Duodenal mucosa (tissue), 2 donors: ENCODE measurements around the gene RPL32.

ENCODE experiments used
- H3K27ac ChIP-seq: one replicate; pipeline ENCODE4 v1.7.0; 2013; ENCODE audit warnings: low read depth, low read length
- H3K27me3 ChIP-seq, 2 donors: one replicate each; pipeline ENCODE4 v1.7.0; 2013; ENCODE audit warnings: low read length in 2 of 2, control low read depth in 1 of 2; ENCODE audit not compliant: insufficient read depth in 2 of 2, control insufficient read depth in 1 of 2
- H3K36me3 ChIP-seq, 2 donors: one replicate each; pipeline ENCODE4 v1.7.0; 2013; ENCODE audit warnings: low read length in 2 of 2, control low read depth in 1 of 2; ENCODE audit not compliant: insufficient read depth in 2 of 2, control insufficient read depth in 1 of 2
- H3K4me1 ChIP-seq, 2 donors: one replicate each; pipeline ENCODE4 v1.7.0; 2013; ENCODE audit warnings: low read length in 2 of 2, control low read depth in 1 of 2; ENCODE audit not compliant: insufficient read depth in 2 of 2, control insufficient read depth in 1 of 2
- H3K4me3 ChIP-seq, 2 donors: one replicate each; pipeline ENCODE4 v1.7.0; 2013; ENCODE audit warnings: low read length in 2 of 2, low read depth in 1 of 2
- H3K9ac ChIP-seq, 2 donors: one replicate each; pipeline ENCODE4 v1.7.0; 2013; ENCODE audit warnings: low read length in 2 of 2, low read depth in 1 of 2
- H3K9me3 ChIP-seq, 2 donors: one replicate each; pipeline ENCODE4 v1.7.0; 2013; ENCODE audit warnings: low read length in 2 of 2, control low read depth in 1 of 2; ENCODE audit not compliant: control insufficient read depth in 1 of 2

The RPL32 gene

DNA sequence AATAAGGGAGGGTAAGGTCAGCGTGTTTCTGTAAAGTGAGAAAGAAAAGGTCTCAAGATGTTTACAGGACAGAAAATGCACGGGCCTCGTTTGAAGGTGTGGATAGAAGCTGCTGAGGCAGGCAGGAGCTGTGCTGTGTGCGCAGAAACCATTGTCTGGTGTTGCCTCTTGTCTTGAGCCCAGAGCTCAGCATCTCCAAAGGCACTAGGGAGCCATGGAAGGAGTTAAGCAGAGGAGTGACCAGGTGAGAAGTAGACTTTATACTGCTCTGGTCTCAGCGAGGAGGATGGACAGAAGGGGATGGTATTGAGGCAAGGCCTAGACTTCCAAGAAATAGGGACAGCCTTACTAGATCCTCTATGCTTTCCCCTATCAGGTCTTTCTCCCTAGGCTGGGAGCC is 31.9 kb downstream of the RPL32 start:
- H3K27ac ChIP-seq: no peak overlapping the region
- peaks cover 0 to 6% of the 10 kb centered on the region in 2 donors for H3K4me1 ChIP-seq
- no peaks in the 10 kb centered on the region for H3K27me3 ChIP-seq
- no peaks in the 10 kb centered on the region for H3K36me3 ChIP-seq
- no peaks in the 10 kb centered on the region for H3K9me3 ChIP-seq
- peak overlapping the region; percentile 66 to 76 for H3K4me3 ChIP-seq
- peak overlapping the region in 1 of 2 donors; percentile 69 for H3K9ac ChIP-seq

- Histone ChIP-seq H3K27ac (no peak overlapping the region), H3K9me3 (no peaks in the 10 kb centered on the region), H3K4me1 (peaks cover 0 to 6% of the 10 kb centered on the region in 2 donors), H3K9ac (no peak overlapping the region), H3K36me3 (no peaks in the 10 kb centered on the region), H3K4me3 (no peak overlapping the region), H3K27me3 (no peaks in the 10 kb centered on the region)
Observed at GRCh38 chr3:12809001-12809400, 32.4 kb downstream of the RPL32 start.

DNA sequence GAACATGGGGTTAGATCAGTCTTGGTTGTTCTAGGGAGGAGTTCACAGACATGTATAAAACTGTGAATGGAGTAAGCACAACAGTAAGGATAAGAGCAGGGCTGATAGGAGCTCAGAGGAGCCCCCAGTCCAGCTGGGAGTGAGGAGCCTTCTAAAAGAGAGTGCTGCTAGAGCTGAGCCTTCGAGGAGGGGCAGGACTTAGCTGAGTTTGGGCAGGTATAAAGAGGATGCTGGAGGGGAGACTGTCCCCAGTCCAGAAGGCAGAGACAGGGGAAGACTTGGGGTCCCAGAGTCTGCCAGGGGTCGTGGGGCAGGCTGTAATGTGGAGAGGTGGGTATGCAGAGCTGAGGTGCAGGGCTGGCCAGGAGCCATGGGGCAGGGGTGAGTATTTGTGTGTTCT is 32.8 kb downstream of the RPL32 start:
- no peak overlapping the region for H3K9ac ChIP-seq

GRCh38 chr3:12807601-12808359 is 33.6 kb downstream of the RPL32 start:
- no peak overlapping the region for H3K9ac ChIP-seq
- H3K27me3 ChIP-seq: no peaks in the 10 kb centered on the region
- no peaks in the 10 kb centered on the region for H3K9me3 ChIP-seq
- H3K4me1 ChIP-seq: peaks cover 0 to 6% of the 10 kb centered on the region in 2 donors
- H3K27ac ChIP-seq: no peak overlapping the region
- H3K36me3 ChIP-seq: peaks cover 0 to 7% of the 10 kb centered on the region in 2 donors
- no peak overlapping the region for H3K4me3 ChIP-seq

More for the DNA sequence above, 32.8 kb downstream of the RPL32 start:
- Histone ChIP-seq H3K27me3 (no peaks in the 10 kb centered on the region), H3K4me3 (no peak overlapping the region), H3K9me3 (no peaks in the 10 kb centered on the region), H3K4me1 (peaks cover 0 to 6% of the 10 kb centered on the region in 2 donors), H3K36me3 (peaks cover 0 to 4% of the 10 kb centered on the region in 2 donors), H3K27ac (no peak overlapping the region)

GRCh38 chr3:12807066-12807465 is 34.3 kb downstream of the RPL32 start:
- H3K4me3 ChIP-seq: no peak overlapping the region
- H3K9ac ChIP-seq: no peak overlapping the region
- no peaks in the 10 kb centered on the region for H3K27me3 ChIP-seq
- no peak overlapping the region for H3K27ac ChIP-seq
- H3K9me3 ChIP-seq: no peaks in the 10 kb centered on the region
- peaks cover 0 to 6% of the 10 kb centered on the region in 2 donors for H3K4me1 ChIP-seq
- peaks cover 0 to 7% of the 10 kb centered on the region in 2 donors for H3K36me3 ChIP-seq

GRCh38 chr3:12803371-12803770 is 38.0 kb downstream of the RPL32 start:
- Histone ChIP-seq H3K4me3 (no peak overlapping the region), H3K36me3 (peaks cover 0 to 7% of the 10 kb centered on the region in 2 donors), H3K27ac (no peak overlapping the region), H3K27me3 (no peaks in the 10 kb centered on the region), H3K4me1 (no peaks in the 10 kb centered on the region), H3K9me3 (no peaks in the 10 kb centered on the region), H3K9ac (no peak overlapping the region)

GRCh38 chr3:12799525-12800440 is 41.6 kb downstream of the RPL32 start:
- no peaks in the 10 kb centered on the region for H3K9me3 ChIP-seq
- peaks cover 0 to 6% of the 10 kb centered on the region in 2 donors for H3K27me3 ChIP-seq
- H3K4me3 ChIP-seq: no peak overlapping the region
- no peak overlapping the region for H3K27ac ChIP-seq
- H3K4me1 ChIP-seq: peaks cover 6% of the 10 kb centered on the region in 2 donors
- peaks cover 0 to 7% of the 10 kb centered on the region in 2 donors for H3K36me3 ChIP-seq
- no peak overlapping the region for H3K9ac ChIP-seq

- H3K27me3 ChIP-seq: peaks cover 0 to 6% of the 10 kb centered on the region in 2 donors
- peaks cover 6% of the 10 kb centered on the region in 2 donors for H3K4me1 ChIP-seq
- no peak overlapping the region for H3K9ac ChIP-seq
- no peaks in the 10 kb centered on the region for H3K9me3 ChIP-seq
- no peak overlapping the region for H3K4me3 ChIP-seq
- H3K27ac ChIP-seq: no peak overlapping the region
- peaks cover 0 to 4% of the 10 kb centered on the region in 2 donors for H3K36me3 ChIP-seq
Observed at GRCh38 chr3:12798559-12799179, 42.7 kb downstream of the RPL32 start.

DNA sequence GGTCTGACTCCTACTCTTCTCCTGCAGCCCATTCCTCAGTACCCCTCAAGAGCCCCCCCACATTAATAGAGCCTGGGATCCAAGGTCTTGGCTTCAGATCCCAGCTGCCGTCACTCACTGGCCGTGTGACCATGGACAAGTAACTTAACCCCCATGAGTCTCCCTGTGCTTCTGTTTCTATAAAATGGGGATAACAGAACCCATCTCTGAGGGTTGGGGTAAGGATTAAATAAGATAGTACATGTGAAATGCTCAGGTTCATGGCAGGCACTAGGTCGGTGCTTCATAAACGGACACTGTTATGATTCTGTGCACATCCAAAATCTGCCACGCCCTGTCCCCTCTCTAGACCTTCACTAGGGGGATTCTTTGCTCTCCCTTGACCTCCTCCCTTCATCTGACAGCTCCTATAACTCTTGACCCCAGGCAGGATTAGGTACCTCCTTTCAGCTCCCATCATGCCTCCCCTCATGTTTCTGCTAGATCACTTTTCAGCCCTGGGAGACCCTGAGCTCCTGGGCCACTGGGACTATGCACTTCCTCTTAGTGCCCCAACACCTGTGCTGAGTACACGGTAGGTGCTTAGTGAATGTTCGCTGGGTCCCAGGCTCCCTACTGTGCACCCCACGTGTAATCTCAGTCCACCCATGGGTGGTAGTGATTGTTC is 43.3 kb downstream of the RPL32 start:
- Histone ChIP-seq H3K27me3 (peaks cover 0 to 6% of the 10 kb centered on the region in 2 donors), H3K9me3 (no peaks in the 10 kb centered on the region), H3K4me1 (peaks cover 6% of the 10 kb centered on the region in 2 donors), H3K9ac (no peak overlapping the region), H3K4me3 (no peak overlapping the region), H3K27ac (no peak overlapping the region), H3K36me3 (no peaks in the 10 kb centered on the region)
